ENCODE results near the gene SUCLG2.

SUCLG2 gene

GRCh38 chr3:67495751-67496150 lies 158.7 kb downstream of the SUCLG2 start:
- no peak for FAIRE-seq

DNA sequence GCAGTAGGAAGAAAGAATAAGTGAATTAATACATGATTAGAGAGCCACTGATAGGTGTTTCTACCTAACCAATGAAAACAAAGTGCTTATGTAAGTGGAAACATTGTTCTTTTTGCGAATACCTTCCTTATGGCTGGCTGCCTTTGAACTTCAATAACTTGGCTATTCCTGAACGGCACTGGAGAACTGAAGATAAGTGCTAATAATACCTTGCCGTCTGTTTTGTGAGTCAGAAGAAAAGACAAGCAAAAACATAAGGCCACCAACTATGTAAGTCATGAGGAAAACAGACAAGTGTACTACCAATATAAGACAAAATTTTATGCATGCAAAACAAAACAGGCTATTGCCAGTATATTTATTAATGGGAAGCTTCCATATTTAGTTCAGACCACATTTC lies 160.6 kb downstream of the SUCLG2 start:
- no peak for FAIRE-seq

DNA sequence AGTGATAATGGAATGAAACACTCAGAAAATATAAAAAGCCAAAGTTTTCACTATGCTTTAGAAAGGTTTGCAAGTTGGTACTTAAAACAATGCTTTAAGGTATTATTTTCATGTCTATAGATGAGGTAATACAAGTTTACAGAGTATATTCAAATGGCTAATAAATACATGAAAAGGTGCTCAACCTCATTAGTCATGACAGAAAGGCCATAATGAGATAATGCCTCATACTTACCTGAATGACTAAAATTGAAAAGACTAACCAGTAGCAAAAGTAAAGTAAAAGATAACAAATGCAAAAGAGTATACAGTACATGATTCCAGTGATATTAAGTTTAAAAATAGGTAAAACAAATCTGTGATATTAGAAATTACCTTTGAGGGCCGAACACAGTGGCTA lies 163.8 kb downstream of the SUCLG2 start:
- no peak for FAIRE-seq

- FAIRE-seq, result no peak
These were observed 164.6 kb downstream of the SUCLG2 start for GRCh38 chr3:67489816-67490215.

- FAIRE-seq, result no peak
These were observed 166.8 kb downstream of the SUCLG2 start for GRCh38 chr3:67487564-67488114.

DNA sequence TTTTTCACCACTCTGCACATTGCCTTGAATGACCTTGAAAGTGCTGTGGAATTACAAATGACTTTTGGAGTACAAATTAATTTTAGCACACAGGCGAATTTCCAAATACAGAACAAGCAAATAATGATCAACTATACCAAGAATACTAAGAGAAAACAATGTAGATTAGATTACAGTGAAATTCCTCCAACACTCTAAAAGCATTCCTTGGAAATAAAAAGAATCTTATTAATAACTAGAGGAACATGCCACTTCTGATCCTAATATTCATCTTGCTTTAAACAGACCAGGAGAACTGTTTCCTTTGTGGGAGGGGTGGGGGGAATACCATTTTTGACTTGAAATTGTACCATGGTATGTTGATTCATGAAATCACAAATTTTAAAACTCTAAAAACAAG lies 167.5 kb downstream of the SUCLG2 start:
- FAIRE-seq, result no peak

GRCh38 chr3:67484085-67484484 lies 170.3 kb downstream of the SUCLG2 start:
- no peak for FAIRE-seq

DNA sequence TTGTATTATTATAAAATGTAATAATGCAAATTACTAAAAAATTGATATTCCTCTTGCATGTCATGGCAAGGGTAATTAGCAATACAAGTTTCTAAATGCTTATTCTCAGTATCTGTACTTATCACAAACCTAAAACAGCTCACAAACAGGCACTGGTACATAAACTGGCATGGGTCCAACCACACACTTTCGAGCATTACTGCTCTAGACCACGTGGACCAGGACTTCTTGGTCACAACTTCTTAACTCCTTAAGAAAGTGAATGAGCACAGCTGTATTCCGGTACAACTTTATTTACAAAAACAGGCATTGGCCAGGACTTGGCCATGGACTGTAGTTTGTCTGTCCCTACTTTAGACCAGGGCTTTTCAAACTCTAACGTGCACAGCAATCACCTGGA lies 173.3 kb downstream of the SUCLG2 start:
- FAIRE-seq, result no peak

DNA sequence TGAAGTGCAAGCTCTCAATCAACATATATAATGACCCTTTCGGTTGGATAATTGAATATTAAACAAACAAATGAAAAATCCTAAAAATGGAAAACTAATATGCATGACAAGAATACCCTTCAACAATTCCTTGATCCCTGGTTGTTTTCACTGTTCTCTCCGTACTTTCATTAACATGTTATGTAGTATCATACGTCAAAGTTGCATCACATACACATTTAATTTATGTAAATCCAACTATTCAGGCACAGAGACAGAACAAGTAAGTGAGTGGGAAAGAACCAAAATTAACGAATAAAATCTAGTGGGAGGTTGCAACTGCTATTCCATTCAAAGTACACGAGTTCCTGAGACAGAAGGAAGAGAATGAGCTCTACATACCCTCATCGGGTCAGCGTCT lies 176.0 kb downstream of the SUCLG2 start:
- no peak for FAIRE-seq

DNA sequence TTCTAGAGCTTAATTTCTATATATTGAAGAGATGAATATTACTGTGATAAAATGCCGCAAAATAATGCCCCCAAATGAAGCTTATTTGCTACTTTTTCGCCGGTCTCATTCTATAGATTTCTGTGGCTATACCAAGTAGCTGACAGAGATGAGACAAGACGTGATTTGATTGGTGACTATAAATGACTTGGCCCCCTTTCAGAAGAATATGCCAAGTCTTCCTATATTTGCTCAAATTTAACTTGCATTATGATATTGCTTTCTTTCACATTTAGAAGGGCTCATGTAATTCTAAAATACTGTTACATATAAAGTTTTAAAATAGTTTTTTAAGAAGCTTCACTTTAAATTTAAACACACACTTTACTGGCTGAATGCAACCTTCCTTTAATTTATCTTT lies 180.1 kb downstream of the SUCLG2 start:
- no peak for FAIRE-seq

GRCh38 chr3:67472674-67473201 lies 181.7 kb downstream of the SUCLG2 start:
- FAIRE-seq, result peak; percentile 56

DNA sequence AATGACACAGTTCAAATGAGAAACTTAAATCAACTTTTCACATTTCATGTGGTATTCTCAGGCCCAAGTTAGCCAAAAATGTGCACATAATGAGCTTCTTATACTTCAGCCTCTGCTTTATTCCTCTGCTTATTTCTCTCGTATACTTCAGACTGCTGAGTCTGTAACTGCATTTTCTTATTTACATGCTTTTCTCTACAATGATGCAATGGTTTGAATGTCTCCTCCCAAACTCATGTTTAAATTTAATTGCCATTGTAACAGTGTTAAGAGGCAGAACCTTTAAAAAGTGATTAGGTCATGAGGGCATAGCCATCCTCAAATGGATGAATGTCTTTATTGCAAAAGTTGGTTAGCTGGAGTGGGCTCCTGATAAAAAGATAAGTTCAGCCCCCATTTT lies 184.2 kb downstream of the SUCLG2 start:
- no peak for FAIRE-seq

GRCh38 chr3:67468511-67468910 lies 185.9 kb downstream of the SUCLG2 start:
- no peak for FAIRE-seq

DNA sequence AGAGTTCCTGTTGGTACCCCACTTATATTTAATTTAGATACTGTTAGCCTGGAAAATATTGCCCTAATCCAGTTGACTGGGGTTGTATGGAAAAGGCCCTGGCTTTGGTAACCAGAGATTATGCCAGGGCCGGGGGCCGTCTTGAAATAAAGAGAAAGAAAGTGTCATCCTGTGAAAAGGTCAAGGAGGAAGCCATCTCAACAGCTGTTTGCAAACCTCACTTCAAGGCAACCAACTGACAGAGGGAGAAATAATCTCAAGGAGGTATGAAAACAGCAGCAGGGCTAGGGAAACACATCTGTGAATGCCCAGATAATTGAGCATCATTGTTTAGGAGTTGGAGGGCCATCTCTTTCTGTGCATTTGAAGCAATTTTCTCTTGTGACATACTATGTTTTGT lies 190.8 kb downstream of the SUCLG2 start:
- FAIRE-seq, result no peak

- no peak for FAIRE-seq
These were observed 192.2 kb downstream of the SUCLG2 start for GRCh38 chr3:67462187-67462586.

- no peak for FAIRE-seq
These were observed 192.7 kb downstream of the SUCLG2 start for GRCh38 chr3:67461667-67462142.

- no peak for FAIRE-seq
These were observed 193.4 kb downstream of the SUCLG2 start for GRCh38 chr3:67460841-67461510.

DNA sequence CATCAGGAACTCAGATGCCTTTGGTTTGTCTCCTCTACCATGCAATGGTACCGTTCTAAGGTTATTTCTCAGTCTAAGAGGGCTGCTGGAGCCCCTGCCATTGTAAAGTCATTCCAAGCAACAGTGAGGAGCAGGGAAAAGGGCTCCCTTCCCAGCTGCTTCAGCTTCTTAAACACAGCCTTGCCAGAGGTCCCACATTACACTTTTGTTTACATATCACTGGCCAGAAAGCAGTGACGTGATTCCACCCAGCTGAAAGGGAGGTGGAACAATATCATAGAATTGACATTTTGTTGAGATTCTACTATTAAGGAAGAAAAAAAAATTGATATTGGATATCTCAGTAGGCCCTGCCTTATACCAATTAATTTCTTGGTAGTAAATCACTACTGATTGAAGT lies 194.6 kb downstream of the SUCLG2 start:
- no peak for FAIRE-seq

GRCh38 chr3:67458896-67459530 lies 195.4 kb downstream of the SUCLG2 start:
- no peak for FAIRE-seq

- FAIRE-seq, result no peak
These were observed 196.0 kb downstream of the SUCLG2 start for GRCh38 chr3:67458408-67458807.

- no peak for FAIRE-seq
These were observed 200.8 kb downstream of the SUCLG2 start for GRCh38 chr3:67453628-67454027.

GRCh38 chr3:67450153-67450552 lies 204.3 kb downstream of the SUCLG2 start:
- no peak for FAIRE-seq

GRCh38 chr3:67447393-67447792 lies 207.0 kb downstream of the SUCLG2 start:
- FAIRE-seq, result no peak

GRCh38 chr3:67437789-67438188 lies 216.6 kb downstream of the SUCLG2 start:
- no peak for FAIRE-seq

All from G401.6 (cell line).